Lower leg skin (tissue), 3 donors: ENCODE results near the gene DYNC1I1.

Experiments used
- POLR2A ChIP-seq, 2 donors: fragments of 450-650 bp; IDR thresholded peaks; one replicate each; pipeline ENCODE4 v1.6.1; 2016 to 2017; ENCODE audit warnings: antibody characterized with exemption in 2 of 2, mild to moderate bottlenecking in 1 of 2, moderate library complexity in 1 of 2
- TF ChIP-seq, protein P1 (sequence below), 3 donors: fragments of 450-650 bp; IDR thresholded peaks; one replicate each; pipeline ENCODE4 v1.5.1; 2016; ENCODE audit warnings: antibody characterized with exemption in 3 of 3, mild to moderate bottlenecking in 3 of 3, moderate library complexity in 2 of 3

DNA sequence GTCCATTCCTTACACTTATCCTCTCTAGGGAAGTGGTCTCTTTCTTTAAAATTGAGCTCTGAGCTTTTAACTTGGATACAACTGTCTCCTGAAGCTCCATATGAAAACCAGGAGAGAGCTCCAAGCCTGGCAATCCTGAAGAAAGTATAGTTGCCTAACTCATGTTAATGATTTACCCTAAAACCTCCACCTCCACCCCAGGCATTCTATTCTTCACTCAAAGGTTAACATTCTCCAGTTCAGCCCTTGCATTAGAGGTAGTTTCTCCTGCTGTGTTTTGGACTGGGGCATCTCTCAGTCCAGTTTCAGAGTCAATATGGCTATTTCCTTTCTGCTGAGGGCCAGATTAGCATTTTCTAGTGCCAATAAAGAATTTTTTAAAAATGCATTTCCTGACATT, 354.0 kb downstream of the DYNC1I1 start:
- TF ChIP-seq, protein P1, sequence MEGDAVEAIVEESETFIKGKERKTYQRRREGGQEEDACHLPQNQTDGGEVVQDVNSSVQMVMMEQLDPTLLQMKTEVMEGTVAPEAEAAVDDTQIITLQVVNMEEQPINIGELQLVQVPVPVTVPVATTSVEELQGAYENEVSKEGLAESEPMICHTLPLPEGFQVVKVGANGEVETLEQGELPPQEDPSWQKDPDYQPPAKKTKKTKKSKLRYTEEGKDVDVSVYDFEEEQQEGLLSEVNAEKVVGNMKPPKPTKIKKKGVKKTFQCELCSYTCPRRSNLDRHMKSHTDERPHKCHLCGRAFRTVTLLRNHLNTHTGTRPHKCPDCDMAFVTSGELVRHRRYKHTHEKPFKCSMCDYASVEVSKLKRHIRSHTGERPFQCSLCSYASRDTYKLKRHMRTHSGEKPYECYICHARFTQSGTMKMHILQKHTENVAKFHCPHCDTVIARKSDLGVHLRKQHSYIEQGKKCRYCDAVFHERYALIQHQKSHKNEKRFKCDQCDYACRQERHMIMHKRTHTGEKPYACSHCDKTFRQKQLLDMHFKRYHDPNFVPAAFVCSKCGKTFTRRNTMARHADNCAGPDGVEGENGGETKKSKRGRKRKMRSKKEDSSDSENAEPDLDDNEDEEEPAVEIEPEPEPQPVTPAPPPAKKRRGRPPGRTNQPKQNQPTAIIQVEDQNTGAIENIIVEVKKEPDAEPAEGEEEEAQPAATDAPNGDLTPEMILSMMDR (IDR thresholded peaks at IDR 0.05): no peak
- no peak for TF ChIP-seq POLR2A (IDR thresholded peaks at IDR 0.05)
